Stimulated activated effector memory CD8-positive, alpha-beta T cell treated with anti-CD3 and anti-CD28 coated beads, Interleukin-12 subunit alpha, Interleukin-12 subunit beta, amount 100 ng/mL, for 72 hours (primary cell): Measurements from ENCODE around the gene UACA.

Experiments used
- ATAC-seq: fragments of 150-1000 bp; cut with Tn5 transposase; 2 replicates; pipeline ENCODE4 v1.10.0; 2021
- DNase-seq, 2 donors: peaks; one replicate each; pipeline ENCODE4 v3.0.0; 2021 to 2022; ENCODE audit warnings: low spot score in 2 of 2
- H3K27ac Mint-ChIP-seq: one replicate; pipeline ENCODE4 v1.8.0; 2022; ENCODE audit warnings: mild to moderate bottlenecking, mixed read lengths
- H3K36me3 Mint-ChIP-seq: one replicate; pipeline ENCODE4 v1.8.0; 2022; ENCODE audit warnings: mild to moderate bottlenecking, mixed read lengths
- H3K4me1 Mint-ChIP-seq: one replicate; pipeline ENCODE4 v1.8.0; 2022; ENCODE audit warnings: mixed read lengths
- H3K4me3 Mint-ChIP-seq: one replicate; pipeline ENCODE4 v1.8.0; 2022; ENCODE audit warnings: mild to moderate bottlenecking, mixed read lengths
- H3K9me3 Mint-ChIP-seq: one replicate; pipeline ENCODE4 v1.8.0; 2022; ENCODE audit warnings: mixed read lengths

The UACA gene

GRCh38 chr15:70708839-70709238, 54.5 kb downstream of the UACA start:
- H3K4me3 Mint-ChIP-seq: no peak overlapping the region
- H3K36me3 Mint-ChIP-seq: no peaks in the 10 kb centered on the region
- H3K9me3 Mint-ChIP-seq: no peaks in the 10 kb centered on the region
- no peaks in the 10 kb centered on the region for H3K4me1 Mint-ChIP-seq
- DNase-seq (no peak), ATAC-seq (no peak)
- H3K27ac Mint-ChIP-seq: no peak overlapping the region

- H3K36me3 Mint-ChIP-seq: no peaks in the 10 kb centered on the region
- H3K9me3 Mint-ChIP-seq: no peaks in the 10 kb centered on the region
- no peak overlapping the region for H3K27ac Mint-ChIP-seq
- ATAC-seq (no peak), DNase-seq (no peak)
- no peak overlapping the region for H3K4me3 Mint-ChIP-seq
- no peaks in the 10 kb centered on the region for H3K4me1 Mint-ChIP-seq
Observed at GRCh38 chr15:70707686-70708300, 55.6 kb downstream of the UACA start.

GRCh38 chr15:70704731-70705130, 58.6 kb downstream of the UACA start:
- Mint-ChIP-seq H3K27ac (no peak overlapping the region), H3K4me3 (no peak overlapping the region), H3K9me3 (no peaks in the 10 kb centered on the region), H3K36me3 (no peaks in the 10 kb centered on the region), H3K4me1 (no peaks in the 10 kb centered on the region)
- DNase-seq (no peak), ATAC-seq (no peak)

- no peak for ATAC-seq
- Mint-ChIP-seq H3K36me3 (no peaks in the 10 kb centered on the region), H3K9me3 (no peaks in the 10 kb centered on the region), H3K4me3 (no peak overlapping the region), H3K27ac (no peak overlapping the region), H3K4me1 (no peaks in the 10 kb centered on the region)
- no peak for DNase-seq
Observed at GRCh38 chr15:70704166-70704565, 59.2 kb downstream of the UACA start.

- Mint-ChIP-seq H3K27ac (no peak overlapping the region), H3K4me3 (no peak overlapping the region), H3K9me3 (no peaks in the 10 kb centered on the region), H3K36me3 (no peaks in the 10 kb centered on the region), H3K4me1 (no peaks in the 10 kb centered on the region)
- DNase-seq (no peak), ATAC-seq (no peak)
Observed at GRCh38 chr15:70703096-70703878, 60.1 kb downstream of the UACA start.

- no peak for DNase-seq
Observed at GRCh38 chr15:70702584-70702983, 60.8 kb downstream of the UACA start.

GRCh38 chr15:70701891-70702568, 61.3 kb downstream of the UACA start:
- Mint-ChIP-seq H3K27ac (no peak overlapping the region), H3K9me3 (no peaks in the 10 kb centered on the region), H3K4me3 (no peak overlapping the region), H3K4me1 (no peaks in the 10 kb centered on the region), H3K36me3 (no peaks in the 10 kb centered on the region)
- no peak for DNase-seq
- ATAC-seq: no peak

More at GRCh38 chr15:70702584-70702983, 60.8 kb downstream of the UACA start:
- ATAC-seq: no peak
- no peaks in the 10 kb centered on the region for H3K36me3 Mint-ChIP-seq
- H3K27ac Mint-ChIP-seq: no peak overlapping the region
- H3K4me1 Mint-ChIP-seq: no peaks in the 10 kb centered on the region
- no peaks in the 10 kb centered on the region for H3K9me3 Mint-ChIP-seq
- H3K4me3 Mint-ChIP-seq: no peak overlapping the region

GRCh38 chr15:70701171-70701570, 62.2 kb downstream of the UACA start:
- Mint-ChIP-seq H3K36me3 (no peaks in the 10 kb centered on the region), H3K9me3 (no peaks in the 10 kb centered on the region), H3K27ac (no peak overlapping the region), H3K4me1 (no peaks in the 10 kb centered on the region), H3K4me3 (no peak overlapping the region)
- ATAC-seq (no peak), DNase-seq (no peak)

GRCh38 chr15:70699890-70700289, 63.5 kb downstream of the UACA start:
- Mint-ChIP-seq H3K36me3 (no peaks in the 10 kb centered on the region), H3K9me3 (no peaks in the 10 kb centered on the region), H3K4me1 (no peaks in the 10 kb centered on the region), H3K27ac (no peak overlapping the region), H3K4me3 (no peak overlapping the region)
- ATAC-seq: no peak
- no peak for DNase-seq

GRCh38 chr15:70698836-70699390, 64.4 kb downstream of the UACA start:
- no peaks in the 10 kb centered on the region for H3K9me3 Mint-ChIP-seq
- H3K27ac Mint-ChIP-seq: no peak overlapping the region
- no peaks in the 10 kb centered on the region for H3K4me1 Mint-ChIP-seq
- DNase-seq (no peak), ATAC-seq (no peak)
- H3K36me3 Mint-ChIP-seq: no peaks in the 10 kb centered on the region
- H3K4me3 Mint-ChIP-seq: no peak overlapping the region

GRCh38 chr15:70698426-70698825, 64.9 kb downstream of the UACA start:
- no peaks in the 10 kb centered on the region for H3K9me3 Mint-ChIP-seq
- DNase-seq: no peak
- H3K4me1 Mint-ChIP-seq: no peaks in the 10 kb centered on the region
- H3K27ac Mint-ChIP-seq: no peak overlapping the region
- no peaks in the 10 kb centered on the region for H3K36me3 Mint-ChIP-seq
- no peak overlapping the region for H3K4me3 Mint-ChIP-seq
- ATAC-seq: no peak

- no peaks in the 10 kb centered on the region for H3K36me3 Mint-ChIP-seq
- DNase-seq: no peak
Observed at GRCh38 chr15:70690491-70691276, 72.7 kb downstream of the UACA start.

GRCh38 chr15:70690021-70690420, 73.3 kb downstream of the UACA start:
- DNase-seq (no peak), ATAC-seq (no peak)
- H3K36me3 Mint-ChIP-seq: no peaks in the 10 kb centered on the region
- no peaks in the 10 kb centered on the region for H3K4me1 Mint-ChIP-seq
- no peak overlapping the region for H3K4me3 Mint-ChIP-seq
- H3K9me3 Mint-ChIP-seq: no peaks in the 10 kb centered on the region
- H3K27ac Mint-ChIP-seq: no peak overlapping the region

More at GRCh38 chr15:70690491-70691276, 72.7 kb downstream of the UACA start:
- Mint-ChIP-seq H3K4me3 (no peak overlapping the region), H3K9me3 (no peaks in the 10 kb centered on the region), H3K4me1 (no peaks in the 10 kb centered on the region), H3K27ac (no peak overlapping the region)
- no peak for ATAC-seq

GRCh38 chr15:70687482-70687881, 75.9 kb downstream of the UACA start:
- H3K4me1 Mint-ChIP-seq: no peaks in the 10 kb centered on the region
- ATAC-seq: no peak
- H3K4me3 Mint-ChIP-seq: no peak overlapping the region
- no peak for DNase-seq
- no peaks in the 10 kb centered on the region for H3K9me3 Mint-ChIP-seq
- H3K27ac Mint-ChIP-seq: no peak overlapping the region
- no peaks in the 10 kb centered on the region for H3K36me3 Mint-ChIP-seq

GRCh38 chr15:70680817-70681216, 82.5 kb downstream of the UACA start:
- Mint-ChIP-seq H3K27ac (no peak overlapping the region), H3K36me3 (no peaks in the 10 kb centered on the region), H3K4me3 (no peak overlapping the region), H3K4me1 (no peaks in the 10 kb centered on the region), H3K9me3 (no peaks in the 10 kb centered on the region)
- no peak for ATAC-seq
- no peak for DNase-seq
